ENCODE data around the gene MAST2. TPM values are rescaled to one million over a fixed set of nuclear protein-coding genes. Genes with fewer than 3 reads are reported as not detected.

MAST2 gene
- total RNA-seq, 1 experiment from 2014 or later, result 37.2 TPM

DNA sequence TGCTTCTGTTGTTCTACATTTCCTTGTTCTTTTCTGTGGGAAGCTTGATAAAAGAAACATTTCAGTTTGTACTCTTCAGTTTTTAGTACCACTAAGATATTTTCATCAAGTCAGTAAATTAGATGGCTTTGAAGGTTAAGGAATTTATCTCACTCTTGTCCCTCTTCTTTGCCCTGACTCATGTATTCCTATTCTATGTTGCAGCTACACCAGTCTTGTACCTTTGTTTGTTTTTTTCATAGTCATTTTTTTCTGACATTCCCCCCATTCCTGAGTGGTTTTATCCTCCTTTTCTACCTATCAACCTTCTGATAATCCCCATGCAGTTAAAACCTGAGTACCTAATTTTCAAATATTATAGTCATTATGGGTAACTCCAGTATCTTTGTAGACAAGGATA lies 65.4 kb downstream of the MAST2 start (continued):
- TF ChIP-seq, protein P1, sequence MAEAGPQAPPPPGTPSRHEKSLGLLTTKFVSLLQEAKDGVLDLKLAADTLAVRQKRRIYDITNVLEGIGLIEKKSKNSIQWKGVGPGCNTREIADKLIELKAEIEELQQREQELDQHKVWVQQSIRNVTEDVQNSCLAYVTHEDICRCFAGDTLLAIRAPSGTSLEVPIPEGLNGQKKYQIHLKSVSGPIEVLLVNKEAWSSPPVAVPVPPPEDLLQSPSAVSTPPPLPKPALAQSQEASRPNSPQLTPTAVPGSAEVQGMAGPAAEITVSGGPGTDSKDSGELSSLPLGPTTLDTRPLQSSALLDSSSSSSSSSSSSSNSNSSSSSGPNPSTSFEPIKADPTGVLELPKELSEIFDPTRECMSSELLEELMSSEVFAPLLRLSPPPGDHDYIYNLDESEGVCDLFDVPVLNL (CRISPR knock-in tag; IDR thresholded peaks at IDR 0.05; ENCODE audit: borderline replicate concordance, low read depth), result no peak
- TF ChIP-seq, protein P2, sequence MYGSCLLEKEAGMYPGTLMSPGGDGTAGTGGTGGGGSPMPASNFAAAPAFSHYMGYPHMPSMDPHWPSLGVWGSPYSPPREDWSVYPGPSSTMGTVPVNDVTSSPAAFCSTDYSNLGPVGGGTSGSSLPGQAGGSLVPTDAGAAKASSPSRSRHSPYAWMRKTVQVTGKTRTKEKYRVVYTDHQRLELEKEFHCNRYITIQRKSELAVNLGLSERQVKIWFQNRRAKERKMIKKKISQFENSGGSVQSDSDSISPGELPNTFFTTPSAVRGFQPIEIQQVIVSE (CRISPR knock-in tag; IDR thresholded peaks at IDR 0.05; ENCODE audit: borderline replicate concordance), result no peak
- TF ChIP-seq HMGA2 (CRISPR knock-in tag; IDR thresholded peaks at IDR 0.05) (no peak), JAZF1 (CRISPR knock-in tag; IDR thresholded peaks at IDR 0.05) (no peak), ZNF263 (CRISPR knock-in tag; IDR thresholded peaks at IDR 0.05; ENCODE audit: low read depth) (no peak)
- TF ChIP-seq, protein P3, sequence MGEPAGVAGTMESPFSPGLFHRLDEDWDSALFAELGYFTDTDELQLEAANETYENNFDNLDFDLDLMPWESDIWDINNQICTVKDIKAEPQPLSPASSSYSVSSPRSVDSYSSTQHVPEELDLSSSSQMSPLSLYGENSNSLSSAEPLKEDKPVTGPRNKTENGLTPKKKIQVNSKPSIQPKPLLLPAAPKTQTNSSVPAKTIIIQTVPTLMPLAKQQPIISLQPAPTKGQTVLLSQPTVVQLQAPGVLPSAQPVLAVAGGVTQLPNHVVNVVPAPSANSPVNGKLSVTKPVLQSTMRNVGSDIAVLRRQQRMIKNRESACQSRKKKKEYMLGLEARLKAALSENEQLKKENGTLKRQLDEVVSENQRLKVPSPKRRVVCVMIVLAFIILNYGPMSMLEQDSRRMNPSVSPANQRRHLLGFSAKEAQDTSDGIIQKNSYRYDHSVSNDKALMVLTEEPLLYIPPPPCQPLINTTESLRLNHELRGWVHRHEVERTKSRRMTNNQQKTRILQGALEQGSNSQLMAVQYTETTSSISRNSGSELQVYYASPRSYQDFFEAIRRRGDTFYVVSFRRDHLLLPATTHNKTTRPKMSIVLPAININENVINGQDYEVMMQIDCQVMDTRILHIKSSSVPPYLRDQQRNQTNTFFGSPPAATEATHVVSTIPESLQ (CRISPR knock-in tag; IDR thresholded peaks at IDR 0.05), result no peak

DNA sequence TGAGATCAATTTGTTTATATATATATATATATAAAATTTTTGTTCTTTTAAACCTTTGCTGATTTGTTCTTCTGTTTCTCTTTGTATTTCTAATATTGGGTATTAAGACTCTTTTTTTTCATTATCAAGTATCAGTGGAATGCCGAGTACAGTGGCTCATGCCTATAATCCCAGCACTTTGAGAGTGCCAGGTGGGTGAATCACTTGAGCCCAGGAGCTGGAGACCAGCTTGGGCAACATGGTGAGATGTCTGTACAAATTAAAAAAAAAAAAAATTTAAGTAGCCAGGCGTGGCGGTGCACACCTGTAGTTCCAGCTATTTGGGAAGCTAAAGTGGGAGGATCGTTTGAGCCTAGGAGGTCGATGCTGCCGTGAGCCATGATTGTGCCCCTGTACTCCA lies 67.1 kb downstream of the MAST2 start:
- Mint-ChIP-seq H3K9me3 (no peaks in the 10 kb centered on the region), H3K4me1 (peaks cover 15% of the 10 kb centered on the region), H3K4me3 (no peak overlapping the region), H3K36me3 (no peaks in the 10 kb centered on the region), H3K27ac (no peak overlapping the region), H3K27me3 (ENCODE audit: low read depth) (no peaks in the 10 kb centered on the region)
- POLR2A ChIA-PET, result no interaction called here
- DNase-seq (ENCODE audit: low spot score), result no peak
- ATAC-seq, result no peak
- CTCF ChIA-PET, result interaction anchor here (0.6 to 1.0 kb wide), 2 partner anchors 16 to 1157 kb away, joined by 3 read pairs; no protein-coding TSS in a partner anchor
- no peak for TF ChIP-seq TP53 (CRISPR knock-in tag; IDR thresholded peaks at IDR 0.05)
- no peak for TF ChIP-seq JUN (CRISPR knock-in tag; IDR thresholded peaks at IDR 0.05)
- TF ChIP-seq GTF2I (CRISPR knock-in tag; conservative IDR thresholded peaks at IDR 0.05), result no peak
- no peak for TF ChIP-seq NR2C2 (CRISPR knock-in tag; IDR thresholded peaks at IDR 0.05)
- TF ChIP-seq ZNF671 (CRISPR knock-in tag; IDR thresholded peaks at IDR 0.05), result no peak
- no peak for TF ChIP-seq SP1 (CRISPR knock-in tag; conservative IDR thresholded peaks at IDR 0.05)
- TF ChIP-seq CREB1 (CRISPR knock-in tag; IDR thresholded peaks at IDR 0.05), result no peak
- no peak for TF ChIP-seq MYBL2 (CRISPR knock-in tag; IDR thresholded peaks at IDR 0.05)
- no peak for TF ChIP-seq ZBTB21 (CRISPR knock-in tag; IDR thresholded peaks at IDR 0.05; ENCODE audit: borderline replicate concordance)
- TF ChIP-seq, protein P4, sequence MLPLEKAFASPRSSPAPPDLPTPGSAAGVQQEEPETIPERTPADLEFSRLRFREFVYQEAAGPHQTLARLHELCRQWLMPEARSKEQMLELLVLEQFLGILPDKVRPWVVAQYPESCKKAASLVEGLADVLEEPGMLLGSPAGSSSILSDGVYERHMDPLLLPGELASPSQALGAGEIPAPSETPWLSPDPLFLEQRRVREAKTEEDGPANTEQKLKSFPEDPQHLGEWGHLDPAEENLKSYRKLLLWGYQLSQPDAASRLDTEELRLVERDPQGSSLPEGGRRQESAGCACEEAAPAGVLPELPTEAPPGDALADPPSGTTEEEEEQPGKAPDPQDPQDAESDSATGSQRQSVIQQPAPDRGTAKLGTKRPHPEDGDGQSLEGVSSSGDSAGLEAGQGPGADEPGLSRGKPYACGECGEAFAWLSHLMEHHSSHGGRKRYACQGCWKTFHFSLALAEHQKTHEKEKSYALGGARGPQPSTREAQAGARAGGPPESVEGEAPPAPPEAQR (CRISPR knock-in tag; IDR thresholded peaks at IDR 0.05), result no peak
- no peak for TF ChIP-seq GRHL2 (CRISPR knock-in tag; IDR thresholded peaks at IDR 0.05; ENCODE audit: insufficient replicate concordance, severe bottlenecking)
- no peak for TF ChIP-seq TCF7 (CRISPR knock-in tag; IDR thresholded peaks at IDR 0.05; ENCODE audit: low read depth)
- no peak for TF ChIP-seq MXD4 (CRISPR knock-in tag; IDR thresholded peaks at IDR 0.05; ENCODE audit: borderline replicate concordance)
- TF ChIP-seq, protein P5, sequence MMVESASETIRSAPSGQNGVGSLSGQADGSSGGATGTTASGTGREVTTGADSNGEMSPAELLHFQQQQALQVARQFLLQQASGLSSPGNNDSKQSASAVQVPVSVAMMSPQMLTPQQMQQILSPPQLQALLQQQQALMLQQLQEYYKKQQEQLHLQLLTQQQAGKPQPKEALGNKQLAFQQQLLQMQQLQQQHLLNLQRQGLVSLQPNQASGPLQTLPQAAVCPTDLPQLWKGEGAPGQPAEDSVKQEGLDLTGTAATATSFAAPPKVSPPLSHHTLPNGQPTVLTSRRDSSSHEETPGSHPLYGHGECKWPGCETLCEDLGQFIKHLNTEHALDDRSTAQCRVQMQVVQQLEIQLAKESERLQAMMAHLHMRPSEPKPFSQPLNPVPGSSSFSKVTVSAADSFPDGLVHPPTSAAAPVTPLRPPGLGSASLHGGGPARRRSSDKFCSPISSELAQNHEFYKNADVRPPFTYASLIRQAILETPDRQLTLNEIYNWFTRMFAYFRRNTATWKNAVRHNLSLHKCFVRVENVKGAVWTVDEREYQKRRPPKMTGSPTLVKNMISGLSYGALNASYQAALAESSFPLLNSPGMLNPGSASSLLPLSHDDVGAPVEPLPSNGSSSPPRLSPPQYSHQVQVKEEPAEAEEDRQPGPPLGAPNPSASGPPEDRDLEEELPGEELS (CRISPR knock-in tag; IDR thresholded peaks at IDR 0.05), result no peak
